IPS DF 4.7 (cell line): ENCODE measurements around the gene KIF11.

Source experiments
- DNase-seq: peaks from one replicate; pipeline ENCODE4 v3.0.0-alpha.2; 2013; ENCODE audit warnings: low spot score; ENCODE audit errors: extremely low read depth

The KIF11 gene

DNA sequence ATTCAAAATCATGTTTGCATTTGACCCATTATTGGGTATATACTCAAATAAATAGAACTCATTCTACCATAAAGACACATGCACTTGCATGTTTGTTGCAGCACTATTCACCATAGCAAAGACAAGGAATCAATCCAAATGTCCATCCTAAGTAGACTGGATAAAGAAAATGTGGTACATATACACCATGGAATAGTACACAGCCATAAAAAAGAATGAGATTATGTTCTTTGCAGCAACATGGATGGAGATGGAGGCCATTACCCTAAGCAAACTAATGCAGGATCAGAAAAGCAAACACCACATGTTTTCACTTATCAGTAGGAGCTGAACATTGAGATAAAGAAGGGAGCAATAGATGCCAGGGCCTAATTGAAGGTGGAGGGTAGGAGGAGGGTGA, 84.8 kb downstream of the KIF11 start:
- DNase-seq, result no peak

DNA sequence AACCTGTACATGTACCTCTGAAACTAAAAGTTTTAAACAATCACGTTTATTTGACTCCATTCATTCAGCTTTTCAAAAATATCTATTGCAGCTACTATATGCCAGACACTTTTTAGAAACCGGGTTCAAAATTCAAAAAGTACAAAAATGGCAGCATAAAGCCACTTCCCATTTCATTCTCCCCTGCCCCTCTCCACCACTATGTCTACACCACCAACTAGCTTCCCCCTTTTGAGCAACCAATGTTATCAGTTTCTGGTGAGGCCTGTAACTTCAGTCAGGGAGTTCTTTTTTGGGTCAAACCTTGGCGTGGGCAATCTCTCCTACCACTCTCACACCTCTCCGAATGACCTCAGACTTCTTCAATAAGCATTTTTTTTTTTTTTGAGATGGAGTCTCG, 85.3 kb downstream of the KIF11 start:
- no peak for DNase-seq

DNA sequence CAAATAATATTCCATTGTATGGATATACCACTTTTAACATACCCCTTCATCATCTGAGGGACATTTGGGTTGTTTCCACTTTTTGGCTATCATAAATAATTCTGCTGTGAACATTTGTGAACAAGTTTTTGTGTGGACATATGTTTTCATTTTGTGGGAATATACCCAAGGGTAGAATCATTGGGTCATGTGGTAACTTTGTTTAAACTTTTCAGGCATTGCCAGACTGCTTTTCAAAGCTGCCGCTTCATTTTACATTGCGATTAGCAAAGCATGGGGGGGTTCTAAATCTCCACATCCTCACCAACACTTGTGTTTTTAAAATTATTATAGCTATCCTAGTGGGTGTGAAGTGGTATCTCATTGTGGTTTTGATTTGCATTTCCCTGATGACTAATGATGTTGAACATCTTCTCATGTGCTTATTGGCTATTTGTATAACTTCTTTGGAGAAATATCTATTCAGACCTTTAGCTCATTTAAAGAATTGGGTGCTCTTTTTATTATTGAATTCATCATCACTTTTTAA, 88.4 kb downstream of the KIF11 start:
- no peak for DNase-seq

DNA sequence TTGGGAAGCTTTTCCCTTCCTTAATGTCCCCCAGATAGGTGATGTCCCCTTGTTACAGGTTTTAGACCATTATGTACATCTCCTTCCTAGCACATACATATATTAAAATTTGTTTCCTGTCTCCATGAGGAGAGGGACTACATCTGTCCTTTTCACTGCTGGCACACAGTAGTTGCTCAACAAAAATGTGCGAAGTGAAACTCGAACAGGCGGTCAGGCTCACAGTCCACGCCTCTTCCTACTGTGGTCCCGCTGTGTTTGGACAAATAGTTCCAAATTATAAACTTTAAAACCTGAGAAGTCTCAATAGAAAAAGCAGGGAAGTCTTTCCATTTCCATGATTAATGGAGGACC, 95.6 kb downstream of the KIF11 start:
- no peak for DNase-seq

DNA sequence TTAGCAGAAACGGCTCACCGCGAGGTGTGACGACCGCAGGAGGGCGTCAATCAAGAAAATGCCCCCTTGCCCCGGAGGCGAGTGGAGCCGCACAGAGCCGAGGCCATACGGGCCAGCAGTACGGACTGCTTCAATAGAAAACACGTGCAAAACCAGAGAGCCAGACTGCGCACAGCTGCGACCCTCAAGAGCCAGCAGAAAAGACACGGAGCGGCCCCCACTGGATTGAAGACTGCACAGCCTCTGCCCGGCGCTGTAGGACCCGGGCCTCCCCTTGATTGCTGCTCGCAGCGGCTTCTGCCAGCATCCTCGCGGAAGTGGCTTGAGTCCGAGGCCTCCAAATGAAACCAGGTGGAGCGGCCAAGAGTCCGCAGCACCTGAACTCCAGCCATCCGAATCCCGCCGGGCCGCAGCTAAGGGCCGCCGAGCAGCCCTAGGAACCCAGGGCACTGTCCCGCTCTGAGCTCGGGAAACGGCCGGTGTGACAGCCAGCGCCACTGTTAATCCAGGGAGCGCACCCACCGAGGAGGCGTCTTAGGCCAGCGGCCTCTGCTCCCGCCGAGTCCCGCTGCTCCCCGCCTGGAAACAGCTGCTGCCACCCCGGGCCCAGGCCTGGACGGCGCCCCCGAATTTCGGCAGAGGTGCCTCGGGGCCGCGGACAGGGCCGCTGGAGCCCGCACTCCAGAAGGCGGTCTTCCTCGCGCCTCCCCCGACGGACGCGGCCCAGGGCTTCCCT, 96.2 kb downstream of the KIF11 start:
- no peak for DNase-seq

DNA sequence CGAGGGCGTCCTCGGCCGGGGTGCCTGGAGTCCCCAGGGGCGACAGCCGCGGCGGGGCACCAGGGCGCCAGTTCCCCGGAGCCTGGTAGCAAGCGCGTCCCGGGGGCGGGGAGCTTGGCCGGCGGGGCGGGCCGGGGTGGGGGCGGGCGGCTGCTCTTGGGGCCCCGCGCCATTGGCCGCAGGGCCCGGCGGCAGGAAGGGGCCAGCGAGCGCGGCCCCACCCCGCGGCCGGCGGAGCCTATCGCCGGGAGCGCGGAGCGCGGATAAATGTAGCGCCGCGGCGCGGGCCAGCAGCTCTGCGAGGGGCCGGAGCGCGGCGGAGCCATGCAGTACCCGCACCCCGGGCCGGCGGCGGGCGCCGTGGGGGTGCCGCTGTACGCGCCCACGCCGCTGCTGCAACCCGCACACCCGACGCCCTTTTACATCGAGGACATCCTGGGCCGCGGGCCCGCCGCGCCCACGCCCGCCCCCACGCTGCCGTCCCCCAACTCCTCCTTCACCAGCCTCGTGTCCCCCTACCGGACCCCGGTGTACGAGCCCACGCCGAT, 96.8 kb downstream of the KIF11 start, which contains the start of gene HHEX:
HHEX (plus strand) TSS at position 293 of the 548 bp plus-strand sequence; CDS start at position 325, 32 bp downstream.
- DNase-seq, result no peak

DNA sequence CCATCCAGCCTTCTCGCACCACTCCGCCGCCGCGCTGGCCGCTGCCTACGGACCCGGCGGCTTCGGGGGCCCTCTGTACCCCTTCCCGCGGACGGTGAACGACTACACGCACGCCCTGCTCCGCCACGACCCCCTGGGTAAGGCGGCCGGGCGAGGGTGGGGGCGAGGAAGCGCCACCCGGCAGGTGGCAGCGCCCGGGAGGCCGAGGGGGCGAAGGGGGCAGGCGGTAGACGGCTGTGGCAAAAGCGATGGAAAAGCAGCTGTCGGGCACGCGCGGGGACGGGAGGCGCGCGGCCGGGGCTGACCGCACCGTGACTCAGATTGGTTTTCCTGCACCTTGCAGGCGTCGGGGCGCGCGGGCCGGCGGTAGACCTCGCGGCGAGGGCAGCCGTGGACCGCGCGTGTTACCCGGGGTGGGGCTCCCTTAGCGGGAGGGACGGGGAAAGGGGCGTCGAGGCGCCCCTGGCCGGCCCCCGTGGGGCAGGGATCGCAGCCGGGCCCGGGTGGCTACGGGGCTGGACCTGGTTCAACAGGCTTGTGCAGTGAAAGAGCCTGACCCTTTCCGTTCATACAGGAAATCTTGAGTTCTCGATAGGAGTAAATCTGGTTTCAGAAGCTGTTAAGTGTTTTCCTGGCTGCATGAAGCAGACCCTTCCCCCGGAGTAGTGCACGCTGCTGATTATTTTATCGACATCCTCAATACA, 97.4 kb downstream of the KIF11 start:
- no peak for DNase-seq

DNA sequence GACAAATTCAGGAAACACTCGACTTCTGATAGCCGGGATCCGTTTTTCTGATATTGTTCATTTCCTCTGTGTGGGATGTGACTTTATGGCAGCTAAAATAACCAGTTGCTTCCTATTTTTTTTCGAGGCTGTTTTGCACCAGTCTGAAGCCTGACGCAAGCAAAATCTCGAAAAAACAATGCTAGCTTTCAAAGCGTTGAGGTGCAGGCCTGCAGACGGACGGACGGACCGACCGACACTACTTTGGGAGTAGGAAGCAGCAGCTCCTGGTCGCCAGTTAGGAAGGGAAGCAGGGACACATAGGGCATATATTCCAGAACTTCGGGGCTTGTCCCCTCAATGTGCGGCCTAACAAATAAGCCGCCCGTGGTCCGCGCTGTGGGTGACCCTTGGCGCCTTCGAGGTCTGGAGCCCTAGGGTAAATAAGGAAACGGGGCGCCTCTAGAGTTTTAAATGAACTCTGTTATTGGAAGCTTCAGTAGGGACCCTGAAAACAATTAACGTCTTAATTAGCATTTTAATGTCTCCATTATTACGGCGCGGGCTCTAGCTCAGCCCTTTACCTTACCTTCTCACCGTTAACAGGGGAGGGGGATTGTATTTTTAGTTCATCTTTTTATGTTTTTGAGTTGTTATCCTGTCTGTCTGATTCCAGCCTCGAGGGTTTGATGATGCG, 98.1 kb downstream of the KIF11 start:
- no peak for DNase-seq

DNA sequence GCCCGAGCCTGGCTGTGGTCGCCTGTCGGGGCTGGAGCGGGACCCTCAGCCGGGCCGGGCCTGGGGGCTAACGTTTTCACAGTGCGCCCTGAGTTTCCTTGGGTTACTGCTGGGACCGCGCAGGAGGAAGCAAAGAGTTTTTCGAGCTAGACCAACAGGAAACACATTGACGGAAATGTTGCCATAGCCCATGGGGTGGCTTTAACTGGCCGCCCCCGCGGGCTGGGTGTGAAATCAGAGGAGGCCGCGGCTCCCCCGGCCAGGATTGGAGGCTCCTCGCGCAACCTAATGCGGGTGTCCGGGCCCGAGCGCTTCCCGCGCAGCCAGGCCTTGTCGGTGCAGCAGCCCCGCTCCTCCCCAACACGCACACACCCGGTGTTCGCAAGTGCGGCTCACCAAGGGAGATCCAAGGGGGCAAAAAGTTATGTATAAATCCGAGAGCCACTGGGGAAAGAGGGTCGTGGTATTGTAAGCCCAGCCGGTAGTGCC, 98.7 kb downstream of the KIF11 start:
- no peak for DNase-seq

DNA sequence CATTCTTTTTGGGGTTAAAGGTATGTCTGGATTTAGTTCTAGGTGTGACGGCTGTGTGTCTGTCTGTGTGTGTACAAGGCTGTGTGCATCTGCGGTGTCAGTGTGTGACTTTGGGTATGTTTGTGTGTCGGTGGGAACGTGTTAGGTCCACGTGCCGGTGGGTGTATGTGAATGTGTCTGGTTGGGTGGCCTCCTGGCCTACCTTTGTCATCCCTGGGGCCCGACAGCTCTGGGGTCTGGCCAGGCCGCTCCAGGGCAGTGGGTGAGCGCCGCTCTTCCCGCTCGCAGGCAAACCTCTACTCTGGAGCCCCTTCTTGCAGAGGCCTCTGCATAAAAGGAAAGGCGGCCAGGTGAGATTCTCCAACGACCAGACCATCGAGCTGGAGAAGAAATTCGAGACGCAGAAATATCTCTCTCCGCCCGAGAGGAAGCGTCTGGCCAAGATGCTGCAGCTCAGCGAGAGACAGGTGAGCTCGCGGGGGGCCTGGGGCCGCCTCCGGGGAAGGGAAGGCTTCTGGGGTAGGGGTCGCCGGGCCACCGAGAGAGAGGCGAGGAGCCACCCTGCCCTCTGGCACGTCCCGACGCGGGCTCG, 99.2 kb downstream of the KIF11 start:
- DNase-seq, result no peak

DNA sequence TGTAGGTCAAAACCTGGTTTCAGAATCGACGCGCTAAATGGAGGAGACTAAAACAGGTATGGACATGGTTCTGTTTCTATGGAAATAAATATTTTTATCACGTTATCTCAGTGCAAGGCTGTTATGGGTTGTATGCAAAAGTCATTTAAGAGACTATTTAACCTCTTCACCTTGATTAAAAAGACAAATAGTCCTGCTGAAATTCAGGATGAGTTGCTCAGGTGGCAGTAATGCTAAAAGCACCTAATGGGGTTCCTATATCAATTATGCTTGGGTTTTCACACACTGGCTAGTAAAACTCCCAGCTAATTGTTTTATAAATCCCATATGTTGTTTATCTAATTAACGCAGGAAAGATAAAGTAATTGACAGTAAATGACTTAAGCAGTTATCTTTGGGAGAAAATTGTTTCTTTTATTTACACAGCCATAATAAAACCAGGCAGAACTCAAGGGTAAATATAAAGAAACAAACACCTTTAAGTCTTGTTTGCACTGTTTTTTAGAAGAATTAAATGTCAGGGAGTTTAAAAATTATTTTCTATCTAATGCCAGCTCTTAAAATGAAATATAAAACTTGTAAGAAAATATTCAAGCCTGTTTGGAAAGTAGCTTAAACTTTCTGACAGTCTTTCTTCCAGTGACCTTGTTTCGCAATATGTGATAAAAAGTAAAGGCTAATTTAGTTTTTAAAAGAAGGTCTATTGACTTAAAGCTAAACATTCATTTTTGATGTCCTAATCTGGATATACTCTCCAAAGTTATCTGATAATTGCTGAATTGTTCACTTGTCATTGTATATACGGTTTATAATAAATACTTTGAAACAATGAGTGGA, 100.0 kb downstream of the KIF11 start:
- no peak for DNase-seq

DNA sequence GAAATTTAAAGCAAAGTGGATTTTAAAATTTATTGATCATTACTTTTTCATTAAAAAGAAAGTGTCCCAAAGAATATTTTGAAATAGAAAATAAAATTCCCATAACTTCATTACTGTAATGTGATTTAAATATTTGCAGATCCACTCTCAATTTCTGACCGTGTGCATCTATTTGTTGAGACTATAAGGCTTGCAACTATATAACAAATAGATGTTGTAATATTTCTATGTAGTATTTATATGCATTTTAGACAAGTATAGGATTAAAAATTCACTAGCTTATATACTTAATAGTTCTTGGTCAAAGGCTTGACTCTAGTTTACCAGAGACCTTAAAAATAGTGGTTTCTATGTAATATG, 100.6 kb downstream of the KIF11 start:
- no peak for DNase-seq

DNA sequence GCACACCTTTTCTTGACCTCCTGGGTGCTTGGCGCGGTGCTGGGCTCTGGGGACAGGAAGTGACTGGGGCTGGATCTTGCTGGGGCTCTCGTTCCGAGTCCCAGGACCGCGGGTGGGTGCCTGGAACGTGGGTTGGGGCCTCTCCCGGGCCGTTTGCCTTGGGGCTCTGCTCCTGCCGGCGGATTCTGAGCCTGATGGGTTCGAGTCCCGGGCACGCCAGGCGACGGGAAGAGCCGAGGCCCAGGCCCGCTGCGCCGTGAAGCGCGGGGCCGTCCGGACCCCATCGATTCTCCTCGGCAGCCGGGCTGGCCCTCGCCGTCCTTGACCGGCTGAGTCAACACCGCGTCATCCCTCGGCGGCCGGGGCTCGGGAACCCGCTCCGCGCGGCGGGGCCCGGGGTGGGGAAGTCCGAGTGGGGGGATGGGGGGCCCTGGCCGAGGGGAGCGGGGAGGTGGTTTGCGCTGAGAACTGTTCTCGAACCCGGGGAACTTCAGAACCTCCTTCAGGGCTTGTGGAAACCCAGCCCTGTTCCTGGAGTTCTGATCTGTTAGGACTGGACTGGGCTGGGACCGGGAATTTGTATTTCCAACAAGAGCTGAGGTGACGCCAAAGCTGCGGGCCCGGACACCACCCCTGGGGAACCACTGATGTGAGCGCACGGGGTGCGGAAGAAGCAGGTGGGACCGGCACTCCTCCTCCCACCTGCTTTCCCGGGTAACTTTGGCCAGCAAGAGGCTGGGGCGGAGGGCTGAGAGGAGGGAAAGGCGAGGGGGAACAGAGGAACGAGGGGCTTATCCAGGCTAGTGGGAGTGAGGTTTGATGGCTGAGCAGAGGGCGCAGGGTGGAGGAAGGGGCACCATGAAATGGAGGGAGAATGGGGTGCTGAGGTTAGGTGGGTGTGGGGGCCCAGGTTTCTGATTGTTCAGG, 103.0 kb downstream of the KIF11 start:
- no peak for DNase-seq

DNA sequence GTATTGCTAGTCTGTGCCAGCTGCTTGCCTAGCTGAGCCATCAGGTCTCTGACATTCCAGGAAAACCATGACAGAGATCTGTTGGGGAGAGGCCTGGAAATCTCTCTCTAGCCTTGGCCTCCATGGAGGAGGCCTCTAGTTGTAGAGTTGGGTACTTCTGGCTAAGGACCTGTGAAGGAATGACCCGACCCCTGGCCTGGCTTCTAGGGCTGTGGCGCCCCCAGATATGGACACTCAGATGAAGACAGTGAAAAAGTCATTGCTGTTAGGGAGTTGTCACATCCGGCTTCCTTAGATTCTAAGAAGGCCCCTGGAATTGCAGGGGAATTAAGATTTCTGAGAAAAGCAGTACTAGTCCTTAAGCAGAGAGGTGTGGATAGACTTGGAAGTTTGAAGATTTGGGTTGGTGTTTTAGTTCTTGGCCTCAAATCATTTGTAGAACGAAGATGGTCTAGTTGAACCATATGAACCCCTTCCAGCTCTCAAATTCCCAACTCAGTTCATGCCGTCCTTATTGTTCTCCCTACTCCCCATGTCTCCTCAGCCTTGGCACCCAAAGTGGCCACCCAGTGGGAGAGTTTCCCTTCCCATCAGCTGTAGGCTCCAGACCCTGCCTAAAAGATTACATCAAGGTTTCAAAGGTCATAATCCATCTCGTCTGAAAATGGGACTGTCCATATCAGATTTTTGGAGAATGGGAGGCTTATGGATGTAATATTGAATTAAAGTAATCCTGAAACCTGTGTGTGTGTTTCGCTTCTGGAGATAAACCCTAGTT, 103.9 kb downstream of the KIF11 start:
- DNase-seq, result no peak

DNA sequence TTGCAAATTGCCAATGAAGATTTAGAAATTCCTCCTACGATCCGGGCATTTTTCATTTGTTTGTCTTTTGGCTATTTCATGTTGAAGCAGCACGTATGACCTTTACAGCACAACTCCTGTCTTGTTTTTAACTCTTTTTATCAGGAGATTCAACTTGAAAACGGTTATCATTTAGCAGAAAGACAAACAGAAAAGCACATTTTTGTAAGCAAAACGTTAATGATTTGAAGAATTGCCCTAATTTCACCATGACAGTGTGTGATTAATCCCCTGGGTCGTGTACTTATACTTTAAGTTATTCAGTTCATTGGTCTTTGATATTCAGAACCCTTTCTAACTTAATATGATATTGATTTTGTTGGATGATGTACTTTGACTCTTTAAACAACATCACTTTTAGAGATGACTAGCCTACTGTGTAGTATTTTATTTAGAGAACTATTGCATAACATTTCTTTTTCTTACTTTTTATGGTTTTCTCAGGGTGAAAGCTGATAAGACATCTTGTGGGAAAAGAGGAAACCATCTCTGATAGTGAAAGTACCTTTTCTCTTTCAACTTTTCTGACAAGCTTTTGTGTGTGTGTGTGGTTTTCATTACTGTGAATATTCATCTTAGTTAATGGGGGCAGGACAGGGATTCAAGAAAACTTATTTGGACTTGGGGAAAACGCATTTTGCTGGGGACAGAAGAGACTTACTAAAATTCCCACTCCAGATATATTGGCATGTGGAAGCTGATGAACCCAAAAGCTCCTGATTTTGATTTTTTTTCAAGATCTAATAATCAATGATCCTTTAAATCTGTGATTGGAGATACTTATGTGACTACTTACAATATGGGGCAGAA, 105.0 kb downstream of the KIF11 start:
- DNase-seq, result no peak

DNA sequence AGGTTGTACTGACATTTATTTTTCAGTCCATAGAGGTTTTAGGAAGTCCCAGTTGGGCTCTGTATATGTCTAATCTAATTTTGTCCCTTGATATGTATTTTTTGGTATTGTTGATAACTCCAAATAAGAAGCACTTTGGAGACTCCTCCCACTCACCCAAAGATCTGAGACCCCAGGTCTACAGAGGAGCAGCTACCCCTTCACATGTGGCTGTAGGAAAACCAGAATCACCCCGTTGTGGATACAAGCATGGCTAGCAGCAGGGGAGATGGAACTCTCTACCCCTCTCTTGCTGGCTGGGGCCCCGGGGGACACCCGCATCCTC, 106.2 kb downstream of the KIF11 start:
- no peak for DNase-seq

DNA sequence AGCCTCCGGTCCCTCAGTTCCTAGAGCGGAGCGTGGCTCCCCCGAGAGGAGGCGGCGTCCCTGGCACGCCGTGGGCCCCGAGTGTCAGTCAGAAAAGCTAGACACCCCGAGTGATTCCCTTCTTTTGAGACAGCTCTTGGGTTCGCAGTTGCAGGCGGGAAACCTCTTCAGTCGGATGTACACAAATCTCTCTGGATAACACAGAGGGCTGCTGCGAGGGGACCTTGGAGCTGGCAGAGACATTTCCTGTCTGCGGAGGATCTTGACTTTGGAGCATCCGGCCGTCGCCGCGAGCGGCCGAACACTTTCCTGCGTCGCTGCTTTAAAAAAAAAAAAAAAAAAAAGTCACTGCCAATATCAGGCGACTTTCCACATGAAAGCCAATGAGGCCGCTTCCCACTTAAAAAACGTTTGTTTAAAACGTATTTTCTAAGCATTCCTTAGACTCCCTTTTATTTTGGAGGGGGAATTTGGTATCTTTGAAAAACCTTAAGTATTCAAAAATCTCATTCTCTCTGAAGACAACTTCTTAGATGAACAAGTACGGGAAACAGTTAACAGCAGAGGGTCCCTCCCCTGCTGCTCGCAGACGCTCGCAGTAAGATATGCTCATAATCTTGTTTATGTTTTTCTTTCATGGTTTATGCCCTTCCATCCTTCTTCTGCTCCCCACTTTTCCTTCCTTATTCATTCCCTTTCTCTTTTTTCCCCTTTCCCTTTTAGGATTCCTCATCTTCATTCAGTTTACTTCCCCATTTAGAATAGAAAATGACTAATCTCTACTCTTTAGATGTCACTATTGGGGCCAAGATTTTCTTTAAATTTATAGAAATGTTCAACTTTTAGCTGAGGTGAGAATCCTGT, 106.8 kb downstream of the KIF11 start:
- DNase-seq, result no peak
